H1 (cell line): Measurements from ENCODE around the gene ATP5MC3. TPM values are rescaled to one million over a fixed set of nuclear protein-coding genes. Genes with fewer than 3 reads are reported as not detected.

Source experiments
- CTCF ChIA-PET: fragments of 300-600 bp; sonication (Branson Sonifier 250); formaldehyde crosslinking; loops from one replicate; lab custom pipeline; 2021; ENCODE audit not compliant: partially characterized antibody; lab: Charles Lee
- POLR2A ChIA-PET: fragments of 300-600 bp; sonication (Branson Sonifier 250); formaldehyde crosslinking; loops from one replicate; lab custom pipeline; 2021; ENCODE audit warnings: inconsistent platforms; ENCODE audit not compliant: partially characterized antibody; lab: Charles Lee
- DNase-seq, 2 experiments: peaks; one replicate each; pipeline versions ENCODE4 v3.0.0 to v3.0.0-alpha.2; 2010 to 2022; ENCODE audit warnings: low spot score in 2 of 2, low read depth in 1 of 2, mixed read lengths in 1 of 2
- FAIRE-seq: peaks from 2 replicates; lab custom pipeline; 2011; peaks lifted over from hg19 to GRCh38; lab: Jason Lieb, UNC
- H2AFZ ChIP-seq: 2 replicates; pipeline ENCODE4 v1.8.1; 2012; ENCODE audit warnings: low read length, inconsistent platforms
- H2AK5ac ChIP-seq: 2 replicates; pipeline ENCODE4 v1.6.1; 2013; ENCODE audit warnings: low read depth, low read length
- H2BK120ac ChIP-seq: replicated peaks from 2 replicates; pipeline ENCODE3; 2013; ENCODE audit warnings: low read depth, low read length, inconsistent platforms
- H2BK12ac ChIP-seq: 2 replicates; pipeline ENCODE4 v1.6.1; 2013; ENCODE audit warnings: low read depth, low read length
- H2BK15ac ChIP-seq: 2 replicates; pipeline ENCODE4 v1.6.1; 2013; ENCODE audit warnings: low read length
- H2BK20ac ChIP-seq: 2 replicates; pipeline ENCODE4 v1.6.1; 2013; ENCODE audit warnings: low read length
- H2BK5ac ChIP-seq: 2 replicates; pipeline ENCODE4 v1.6.1; 2013; ENCODE audit warnings: low read depth, low read length
- H3K14ac ChIP-seq: 2 replicates; pipeline ENCODE4 v1.6.1; 2013; ENCODE audit warnings: inconsistent platforms; ENCODE audit not compliant: insufficient read length
- H3K18ac ChIP-seq: 2 replicates; pipeline ENCODE4 v1.6.1; 2013; ENCODE audit warnings: low read length; ENCODE audit errors: extremely low read depth
- H3K23ac ChIP-seq: 2 replicates; pipeline ENCODE4 v1.6.1; 2013; ENCODE audit warnings: inconsistent platforms; ENCODE audit not compliant: insufficient read length
- H3K23me2 ChIP-seq: 2 replicates; pipeline ENCODE4 v1.6.1; 2013; ENCODE audit warnings: low read depth, low read length
- H3K27ac ChIP-seq: 2 replicates; pipeline ENCODE4 v1.6.1; 2011; ENCODE audit warnings: low read depth, low read length, inconsistent platforms
- H3K27me3 ChIP-seq, 4 experiments: replicated peaks in 1 of 4; 1 replicate in 1 of 4; 2 replicates in 3 of 4; pipeline versions ENCODE4 v1.6.1 to v1.8.1; 2011 to 2013; ENCODE audit warnings: low read length in 3 of 4, mild to moderate bottlenecking in 3 of 4, inconsistent platforms in 2 of 4, mixed read lengths in 2 of 4, moderate library complexity in 1 of 4; ENCODE audit not compliant: control insufficient read depth in 3 of 4, insufficient read depth in 3 of 4; ENCODE audit errors: extremely low read depth in 1 of 4
- H3K36me3 ChIP-seq, 4 experiments: 2 replicates each; pipeline versions ENCODE4 v1.6.1 to v1.8.1; 2011 to 2013; ENCODE audit warnings: mild to moderate bottlenecking in 4 of 4, low read length in 3 of 4, moderate library complexity in 2 of 4, control low read depth in 1 of 4, inconsistent platforms in 1 of 4; ENCODE audit not compliant: insufficient read depth in 4 of 4, control insufficient read depth in 2 of 4
- H3K4ac ChIP-seq: replicated peaks from 2 replicates; pipeline ENCODE3; 2013; ENCODE audit warnings: low read length, low read depth, mixed read lengths, inconsistent platforms; ENCODE audit not compliant: insufficient read length
- H3K4me1 ChIP-seq, 4 experiments: replicated peaks in 1 of 4; 1 replicate in 1 of 4; 2 replicates in 3 of 4; pipeline versions ENCODE4 v1.6.1 to v1.8.1; 2011 to 2013; ENCODE audit warnings: low read length in 3 of 4, inconsistent platforms in 2 of 4, mixed read lengths in 1 of 4; ENCODE audit not compliant: insufficient read depth in 4 of 4, control insufficient read depth in 3 of 4
- H3K4me2 ChIP-seq, 2 experiments: 2 replicates each; pipeline versions ENCODE4 v1.6.1 to v1.8.1; 2011 to 2013; ENCODE audit warnings: low read depth in 2 of 2, low read length in 2 of 2, control low read depth in 1 of 2, inconsistent platforms in 1 of 2, mild to moderate bottlenecking in 1 of 2; ENCODE audit not compliant: insufficient read depth in 1 of 2
- H3K4me3 ChIP-seq, 4 experiments: fragments of 200-600, 300-600 bp in 1 of 4; sonication (generic), shearing (Covaris generic), sonication (Bioruptor Twin) in 1 of 4; 2 replicates each; pipeline versions ENCODE4 v1.5.1 to v1.8.1; 2011 to 2016; ENCODE audit warnings: low read length in 4 of 4, low read depth in 3 of 4, control low read depth in 2 of 4, inconsistent platforms in 2 of 4, mild to moderate bottlenecking in 2 of 4, mixed read lengths in 1 of 4, moderate library complexity in 1 of 4; ENCODE audit not compliant: insufficient read depth in 2 of 4; ENCODE audit errors: extremely low read depth in 1 of 4
- H3K56ac ChIP-seq: replicated peaks from 2 replicates; pipeline ENCODE3; 2013; ENCODE audit warnings: low read depth, mild to moderate bottlenecking, mixed read lengths, low read length, inconsistent platforms; ENCODE audit not compliant: insufficient read length
- H3K79me1 ChIP-seq: 2 replicates; pipeline ENCODE4 v1.6.1; 2013; ENCODE audit warnings: low read depth, low read length, control low read depth
- H3K79me2 ChIP-seq, 2 experiments: 2 replicates each; pipeline versions ENCODE4 v1.6.1 to v1.8.1; 2012 to 2013; ENCODE audit warnings: low read length in 2 of 2, mild to moderate bottlenecking in 2 of 2, inconsistent platforms in 1 of 2; ENCODE audit not compliant: insufficient read depth in 2 of 2, control insufficient read depth in 1 of 2
- H3K9ac ChIP-seq, 4 experiments: replicated peaks in 1 of 4; 1 replicate in 1 of 4; 2 replicates in 3 of 4; pipeline versions ENCODE4 v1.6.1 to v1.8.1; 2011 to 2013; ENCODE audit warnings: low read depth in 3 of 4, low read length in 3 of 4, control low read depth in 2 of 4, mild to moderate bottlenecking in 2 of 4, moderate library complexity in 2 of 4, inconsistent platforms in 1 of 4; ENCODE audit errors: extremely low read depth in 1 of 4
- H3K9me3 ChIP-seq, 2 experiments: 2 replicates each; pipeline versions ENCODE4 v1.6.1 to v1.8.1; 2012 to 2013; ENCODE audit warnings: mild to moderate bottlenecking in 2 of 2, moderate library complexity in 2 of 2, control low read depth in 1 of 2, inconsistent platforms in 1 of 2, low read depth in 1 of 2, low read length in 1 of 2, mixed read lengths in 1 of 2; ENCODE audit not compliant: insufficient read depth in 2 of 2
- H4K20me1 ChIP-seq, 2 experiments: replicated peaks in 1 of 2; 2 replicates each; pipeline versions ENCODE3 to v1.8.1; 2011 to 2013; ENCODE audit warnings: inconsistent platforms in 2 of 2, low read length in 2 of 2, mild to moderate bottlenecking in 1 of 2; ENCODE audit not compliant: insufficient read depth in 2 of 2, control insufficient read depth in 1 of 2
- H4K5ac ChIP-seq: 2 replicates; pipeline ENCODE4 v1.6.1; 2013; ENCODE audit warnings: low read length, low read depth, mixed read lengths, inconsistent platforms; ENCODE audit not compliant: insufficient read length
- H4K8ac ChIP-seq: 2 replicates; pipeline ENCODE4 v1.8.0; 2013; ENCODE audit warnings: mild to moderate bottlenecking, moderate library complexity, low read length, inconsistent platforms; ENCODE audit not compliant: insufficient read depth; ENCODE audit errors: extremely low read depth
- H4K91ac ChIP-seq: replicated peaks from 2 replicates; pipeline ENCODE3; 2013; ENCODE audit warnings: low read length, mixed read lengths, inconsistent platforms; ENCODE audit not compliant: insufficient read length
- BRCA1 ChIP-seq: IDR thresholded peaks from 2 replicates; pipeline ENCODE4 v1.6.1; 2012; ENCODE audit warnings: low read depth, low read length, improper control_type of control experiment
- JUND ChIP-seq: IDR thresholded peaks from 2 replicates; pipeline ENCODE4 v1.6.1; 2011; ENCODE audit warnings: mild to moderate bottlenecking, improper control_type of control experiment, low read length
- POU5F1 ChIP-seq: IDR thresholded peaks from 2 replicates; pipeline ENCODE4 v1.6.1; 2011; ENCODE audit warnings: low read depth, mild to moderate bottlenecking, low read length, moderate library complexity
- SP2 ChIP-seq: IDR thresholded peaks from 2 replicates; pipeline ENCODE4 v1.6.1; 2012; ENCODE audit warnings: mild to moderate bottlenecking, low read length, inconsistent platforms
- TBP ChIP-seq: IDR thresholded peaks from 2 replicates; pipeline ENCODE4 v1.6.1; 2011; ENCODE audit warnings: low read depth, low read length, improper control_type of control experiment
- polyA plus RNA-seq, 7 experiments: library from polyadenylated mRNA; depleted of rRNA in 3 of 7; stranded (reverse) in 5 of 7; unstranded in 2 of 7; fragments of >200 nt in 5 of 7; fragments of 200-250 nt in 2 of 7; gene quantifications; 1 replicate in 5 of 7; 2 replicates in 1 of 7; 4 replicates in 1 of 7; pipeline versions ENCODE4 v1.2.1 to v1.2.3, GENCODE V29; 2011 to 2013; ENCODE audit warnings: missing spikeins in 2 of 7, mixed read lengths in 2 of 7
- total RNA-seq: library from RNA; stranded (reverse); fragmentation: NEBNext Ultra II Directional; extraction: Animal tissue kit (Norgen Biotek cat#: 25700); gene quantifications from 2 replicates; pipeline ENCODE4 v1.2.1, GENCODE V29; 2021

The ATP5MC3 gene
- total and polyA plus RNA-seq, 2 of the 8 experiments (the other 6 are each of a cell fraction or from before 2014, with no cell fraction given): 320 to 856 TPM

DNA sequence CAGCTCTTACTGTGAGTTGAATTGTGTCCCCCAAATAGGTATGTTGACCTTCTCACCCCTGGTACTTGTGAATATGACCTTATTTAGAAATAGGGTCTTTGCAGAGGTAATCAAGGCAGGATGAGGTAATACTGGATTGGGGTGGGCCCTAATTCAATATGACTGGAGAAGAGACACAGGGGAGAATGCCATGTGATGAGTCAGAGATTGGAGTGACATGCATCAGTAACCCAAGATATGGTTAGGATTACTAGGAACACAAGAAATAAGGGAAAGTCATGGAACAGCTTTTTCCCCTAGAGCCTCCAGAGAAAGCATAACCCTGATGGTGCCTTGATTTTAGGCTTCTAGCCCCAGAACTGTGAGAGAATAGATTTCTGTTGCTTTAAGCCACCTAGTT lies 37.0 kb upstream of the ATP5MC3 start:
- Histone ChIP-seq H3K4me3 (no peak overlapping the region), H3K27me3 (no peaks in the 10 kb centered on the region), H3K36me3 (no peaks in the 10 kb centered on the region), H3K23ac (no peak overlapping the region), H4K91ac (no peak overlapping the region), H3K56ac (no peak overlapping the region), H2BK5ac (no peak overlapping the region), H2AK5ac (no peak overlapping the region), H3K9me3 (no peaks in the 10 kb centered on the region), H2BK15ac (no peak overlapping the region), H3K4ac (no peak overlapping the region), H3K4me2 (no peak overlapping the region), H2BK12ac (no peak overlapping the region), H3K23me2 (no peaks in the 10 kb centered on the region; the same call in 1 of the 2 replicates), H4K20me1 (no peaks in the 10 kb centered on the region), H2BK120ac (no peak overlapping the region), H4K5ac (no peak overlapping the region), H3K79me1 (no peaks in the 10 kb centered on the region), H2BK20ac (no peak overlapping the region), H3K79me2 (no peaks in the 10 kb centered on the region), H4K8ac (no peak overlapping the region), H3K27ac (no peak overlapping the region), H3K14ac (no peak overlapping the region), H3K4me1 (no peaks in the 10 kb centered on the region), H2AFZ (no peak overlapping the region), H3K18ac (no peak overlapping the region), H3K9ac (no peak overlapping the region)
- no peak for DNase-seq
- CTCF ChIA-PET: interaction anchor here (0.7 kb wide), 1 partner anchor 38 kb away, joined by 3 read pairs; no protein-coding TSS in a partner anchor
- no peak for TF ChIP-seq SP2
- TF ChIP-seq POU5F1: no peak
- no peak for TF ChIP-seq BRCA1
- no peak for TF ChIP-seq TBP
- TF ChIP-seq JUND: no peak
- POLR2A ChIA-PET: no interaction called here
- no peak for FAIRE-seq
